Measurements from ENCODE around the gene NAA10. TPM values are rescaled to one million over a fixed set of nuclear protein-coding genes. Genes with fewer than 3 reads are reported as not detected.

Gene NAA10
- total and polyA plus RNA-seq, 2 experiments from 2014 or later: 83.5 to 118 TPM

DNA sequence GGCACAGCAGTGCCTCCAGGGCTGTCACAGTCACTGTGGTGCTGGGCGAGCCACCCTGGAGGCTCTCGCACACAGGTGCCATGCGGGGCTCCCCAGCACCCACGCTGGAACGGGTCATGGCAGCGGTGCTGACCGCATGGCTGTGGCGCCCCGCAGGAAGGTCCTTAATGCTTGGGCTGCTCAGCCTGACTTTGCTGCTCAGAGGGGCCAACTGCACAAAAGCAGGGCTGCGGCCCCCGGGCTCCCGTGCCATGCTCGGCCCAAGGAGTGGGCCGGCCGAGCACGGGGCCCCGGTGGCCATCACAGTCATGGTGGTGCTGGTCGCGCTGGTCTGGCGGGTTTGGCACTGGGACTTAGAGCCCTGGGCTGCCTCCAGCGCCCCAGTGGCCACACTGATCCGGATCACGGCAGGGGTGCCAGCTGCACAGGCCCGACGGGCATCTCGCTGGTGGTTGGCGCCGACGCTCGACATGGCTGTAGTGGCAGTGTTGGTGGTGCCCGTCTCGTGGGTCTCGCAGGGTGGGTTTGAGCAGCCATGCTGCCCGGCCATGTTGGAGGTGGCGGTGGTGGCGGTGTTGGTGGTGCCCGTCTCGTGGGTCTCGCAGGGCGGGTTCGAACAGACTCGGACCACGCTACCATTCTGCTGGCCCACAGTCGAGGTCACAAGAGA is 19.9 kb upstream of the NAA10 start:
- WGBS (ENCODE audit: low lambda C conversion rate, missing lambda C conversion rate): 96% methylated on average over 43 of the region's 44 CpGs
- Histone ChIP-seq H3K9me3 (ENCODE audit: low read depth) (no peaks in the 10 kb centered on the region), H3K27me3 (no peaks in the 10 kb centered on the region), H3K9me2 (replicated peaks; ENCODE audit: insufficient read depth) (no peaks in the 10 kb centered on the region), H3K4me3 (no peak overlapping the region), H3K79me2 (no peaks in the 10 kb centered on the region), H3K4me1 (ENCODE audit: insufficient read depth) (no peaks in the 10 kb centered on the region), H3K36me3 (replicated peaks; ENCODE audit: insufficient read depth, low read depth) (no peaks in the 10 kb centered on the region), H3K27ac (no peak overlapping the region), H2AFZ (no peak overlapping the region), H3K4me2 (no peak overlapping the region), H4K20me1 (ENCODE audit: insufficient read depth, poor library complexity, severe bottlenecking) (no peaks in the 10 kb centered on the region)
- TF ChIP-seq EZH2 (IDR thresholded peaks at IDR 0.05; ENCODE audit: borderline replicate concordance) (no peak), EZH2phosphoT487 (IDR thresholded peaks at IDR 0.05; ENCODE audit: low read depth, severe bottlenecking, unreplicated experiment) (no peak)
- TF ChIP-seq, protein P1, sequence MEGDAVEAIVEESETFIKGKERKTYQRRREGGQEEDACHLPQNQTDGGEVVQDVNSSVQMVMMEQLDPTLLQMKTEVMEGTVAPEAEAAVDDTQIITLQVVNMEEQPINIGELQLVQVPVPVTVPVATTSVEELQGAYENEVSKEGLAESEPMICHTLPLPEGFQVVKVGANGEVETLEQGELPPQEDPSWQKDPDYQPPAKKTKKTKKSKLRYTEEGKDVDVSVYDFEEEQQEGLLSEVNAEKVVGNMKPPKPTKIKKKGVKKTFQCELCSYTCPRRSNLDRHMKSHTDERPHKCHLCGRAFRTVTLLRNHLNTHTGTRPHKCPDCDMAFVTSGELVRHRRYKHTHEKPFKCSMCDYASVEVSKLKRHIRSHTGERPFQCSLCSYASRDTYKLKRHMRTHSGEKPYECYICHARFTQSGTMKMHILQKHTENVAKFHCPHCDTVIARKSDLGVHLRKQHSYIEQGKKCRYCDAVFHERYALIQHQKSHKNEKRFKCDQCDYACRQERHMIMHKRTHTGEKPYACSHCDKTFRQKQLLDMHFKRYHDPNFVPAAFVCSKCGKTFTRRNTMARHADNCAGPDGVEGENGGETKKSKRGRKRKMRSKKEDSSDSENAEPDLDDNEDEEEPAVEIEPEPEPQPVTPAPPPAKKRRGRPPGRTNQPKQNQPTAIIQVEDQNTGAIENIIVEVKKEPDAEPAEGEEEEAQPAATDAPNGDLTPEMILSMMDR (IDR thresholded peaks at IDR 0.05; ENCODE audit: poor library complexity): no peak
- DNase-seq (ENCODE audit: low spot score): no peak

DNA sequence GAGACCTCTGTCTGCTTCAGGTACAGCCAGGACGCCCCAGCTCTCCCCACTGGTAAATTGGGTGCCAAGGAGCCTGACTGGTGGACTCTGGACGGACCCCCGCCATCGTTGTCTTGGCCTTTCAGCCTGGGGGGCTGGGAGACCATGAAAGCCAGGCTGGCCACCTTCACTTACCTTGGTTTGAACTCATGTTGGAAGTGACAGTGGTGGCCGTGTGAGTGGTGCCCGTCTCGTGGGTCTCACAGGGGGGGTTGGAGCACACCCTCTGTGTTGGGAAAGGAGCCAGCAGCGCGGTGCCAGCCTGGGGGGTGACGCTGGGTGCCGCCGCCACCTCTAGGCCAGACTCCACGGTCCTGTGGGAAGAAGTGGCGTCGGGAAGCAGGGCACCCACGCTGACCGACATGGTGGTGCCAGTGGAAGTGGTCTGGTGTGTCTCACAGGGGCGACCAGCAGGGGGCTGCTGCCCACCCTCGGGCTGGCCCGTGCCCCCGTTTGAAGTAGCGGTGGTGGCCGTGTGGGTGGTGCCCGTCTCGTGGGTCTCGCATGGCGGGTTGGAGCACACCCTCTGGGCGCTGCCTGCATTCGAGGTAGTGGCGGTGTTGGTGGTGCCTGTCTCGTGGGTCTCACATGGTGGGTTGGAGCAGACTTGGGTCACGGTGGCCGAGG is 19.2 kb upstream of the NAA10 start:
- Histone ChIP-seq H3K9me3 (ENCODE audit: low read depth) (no peaks in the 10 kb centered on the region), H3K4me2 (no peak overlapping the region), H3K27ac (no peak overlapping the region), H4K20me1 (ENCODE audit: insufficient read depth, poor library complexity, severe bottlenecking) (no peaks in the 10 kb centered on the region), H3K79me2 (no peaks in the 10 kb centered on the region), H3K4me3 (no peak overlapping the region), H3K9me2 (replicated peaks; ENCODE audit: insufficient read depth) (no peaks in the 10 kb centered on the region), H3K4me1 (ENCODE audit: insufficient read depth) (no peaks in the 10 kb centered on the region), H3K27me3 (no peaks in the 10 kb centered on the region), H3K36me3 (replicated peaks; ENCODE audit: insufficient read depth, low read depth) (no peaks in the 10 kb centered on the region), H2AFZ (no peak overlapping the region)
- 88% methylated on average over 26 of the region's 33 CpGs for WGBS (ENCODE audit: low lambda C conversion rate, missing lambda C conversion rate)
- no peak for TF ChIP-seq EZH2 (IDR thresholded peaks at IDR 0.05; ENCODE audit: borderline replicate concordance)
- DNase-seq (ENCODE audit: low spot score): no peak

DNA sequence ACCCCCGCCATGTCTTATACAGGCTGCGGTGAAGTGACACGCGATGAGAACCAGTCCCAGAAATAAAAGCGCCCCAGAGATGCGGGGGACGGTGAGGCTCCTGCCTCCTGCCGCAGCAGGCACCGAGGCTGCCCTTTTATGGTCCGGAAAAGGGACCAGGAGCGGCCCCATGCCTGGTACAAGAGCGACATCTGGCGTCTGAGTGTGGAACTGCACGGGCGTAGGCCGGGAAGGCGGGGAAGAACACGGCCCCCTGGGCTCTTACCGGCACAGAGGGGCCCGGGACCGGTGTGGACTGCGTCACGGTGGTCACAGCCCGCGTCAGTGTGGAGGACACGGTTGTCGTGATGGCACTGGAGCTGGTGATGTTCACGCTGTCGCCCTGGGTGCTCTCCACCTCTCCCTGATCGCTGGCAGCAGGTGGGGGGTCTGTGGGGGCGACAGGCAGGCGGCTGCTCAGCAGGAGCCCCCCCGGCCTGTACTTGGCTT is 18.5 kb upstream of the NAA10 start:
- Histone ChIP-seq H3K4me1 (ENCODE audit: insufficient read depth) (no peaks in the 10 kb centered on the region), H3K9me3 (ENCODE audit: low read depth) (no peaks in the 10 kb centered on the region), H3K4me2 (no peak overlapping the region), H3K9me2 (replicated peaks; ENCODE audit: insufficient read depth) (no peaks in the 10 kb centered on the region), H3K4me3 (no peak overlapping the region), H3K27me3 (no peaks in the 10 kb centered on the region), H3K36me3 (replicated peaks; ENCODE audit: insufficient read depth, low read depth) (no peaks in the 10 kb centered on the region), H3K79me2 (no peaks in the 10 kb centered on the region), H3K27ac (no peak overlapping the region), H2AFZ (no peak overlapping the region), H4K20me1 (ENCODE audit: insufficient read depth, poor library complexity, severe bottlenecking) (no peaks in the 10 kb centered on the region)
- 54% methylated on average over 33 of the region's 33 CpGs for WGBS (ENCODE audit: low lambda C conversion rate, missing lambda C conversion rate)
- TF ChIP-seq EZH2phosphoT487 (IDR thresholded peaks at IDR 0.05; ENCODE audit: low read depth, severe bottlenecking, unreplicated experiment) (no peak), EZH2 (IDR thresholded peaks at IDR 0.05; ENCODE audit: borderline replicate concordance) (no peak)
- TF ChIP-seq, protein P1 (IDR thresholded peaks at IDR 0.05; ENCODE audit: poor library complexity): peak; percentile 73
- peak; percentile 68 for DNase-seq (ENCODE audit: low spot score)

DNA sequence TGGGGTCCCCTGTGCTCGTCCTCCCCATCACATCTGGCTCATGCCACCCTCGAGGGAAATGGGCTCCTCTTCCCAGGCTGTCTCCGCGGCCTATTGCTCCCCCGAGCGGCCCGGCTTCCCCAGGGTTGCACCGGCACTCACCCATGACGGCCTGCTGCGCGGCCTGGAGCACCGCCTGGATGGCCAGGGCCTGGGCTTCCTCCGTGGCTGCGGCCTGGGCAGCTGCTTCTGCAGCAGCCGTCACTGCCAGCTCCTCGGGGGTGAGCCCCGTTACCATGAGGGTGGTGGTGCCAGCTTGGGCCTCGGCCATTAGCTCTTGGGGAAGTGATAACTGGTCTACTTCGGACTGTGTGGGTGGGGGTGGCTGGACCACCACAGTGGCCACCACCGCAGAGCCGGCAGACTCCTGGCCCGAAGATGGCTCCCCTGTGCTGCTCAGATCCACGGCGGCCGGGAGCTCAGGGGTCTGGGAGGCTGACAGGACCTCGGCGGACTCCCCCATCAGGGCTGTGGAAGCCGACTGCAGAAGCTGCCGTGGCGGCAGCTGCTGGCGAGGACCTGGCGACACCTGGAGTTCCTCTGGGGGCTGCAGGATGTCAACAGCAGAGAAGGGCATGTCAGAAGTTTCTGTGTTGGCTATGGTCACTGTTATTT is 17.7 kb upstream of the NAA10 start:
- Histone ChIP-seq H3K79me2 (no peaks in the 10 kb centered on the region), H3K27me3 (no peaks in the 10 kb centered on the region), H4K20me1 (ENCODE audit: insufficient read depth, poor library complexity, severe bottlenecking) (no peaks in the 10 kb centered on the region), H3K4me2 (no peak overlapping the region), H3K36me3 (replicated peaks; ENCODE audit: insufficient read depth, low read depth) (no peaks in the 10 kb centered on the region), H3K27ac (no peak overlapping the region), H3K9me2 (replicated peaks; ENCODE audit: insufficient read depth) (no peaks in the 10 kb centered on the region), H2AFZ (no peak overlapping the region), H3K4me1 (ENCODE audit: insufficient read depth) (no peaks in the 10 kb centered on the region), H3K9me3 (ENCODE audit: low read depth) (no peaks in the 10 kb centered on the region), H3K4me3 (no peak overlapping the region)
- TF ChIP-seq EZH2phosphoT487 (IDR thresholded peaks at IDR 0.05; ENCODE audit: low read depth, severe bottlenecking, unreplicated experiment): no peak
- TF ChIP-seq, protein P1 (IDR thresholded peaks at IDR 0.05; ENCODE audit: poor library complexity): no peak
- no peak for TF ChIP-seq EZH2 (IDR thresholded peaks at IDR 0.05; ENCODE audit: borderline replicate concordance)
- 91% methylated on average over 32 of the region's 32 CpGs for WGBS (ENCODE audit: low lambda C conversion rate, missing lambda C conversion rate)
- DNase-seq (ENCODE audit: low spot score): no peak

Data from hepatocyte (in vitro differentiated cells).